Pons (tissue), 1 donor: ENCODE measurements around the gene MRPL30.
"Not testable (repeated sequence)": the region's sequence is repeated elsewhere in the genome, so short reads cannot be mapped to it uniquely, and the experiment has no call there.

Source experiments
- DNase-seq: peaks from one replicate; pipeline ENCODE4 v3.0.0-alpha.2; 2016; ENCODE audit warnings: low spot score

The MRPL30 gene

GRCh38 chr2:99180755-99181623 is at the start of gene MRPL30, which contains the start of gene MITD1:
TSS of gene MRPL30 (plus strand) at chr2:99181184. CDS start at chr2:99186204, 5,020 bp downstream.
TSS of gene MITD1 (minus strand) at chr2:99181058. CDS start at chr2:99180981, 77 bp downstream.
- peak; percentile 96 for DNase-seq

- DNase-seq = not testable (repeated sequence)
Observed at GRCh38 chr2:99135044-99135556, 45.9 kb upstream of the MRPL30 start.

GRCh38 chr2:99139003-99139402 is 42.0 kb upstream of the MRPL30 start:
- DNase-seq = no peak

- peak; percentile 20 for DNase-seq
Observed at GRCh38 chr2:99140056-99140859, 40.7 kb upstream of the MRPL30 start.

- DNase-seq = no peak
Observed at GRCh38 chr2:99140860-99141109, 40.2 kb upstream of the MRPL30 start.

- peak; percentile 94 for DNase-seq
Observed at GRCh38 chr2:99141110-99142108, 39.6 kb upstream of the MRPL30 start, which contains the start of gene C2orf15. TSS of gene C2orf15 (plus strand) at chr2:99141707. CDS start at chr2:99150559, 8,852 bp downstream.

DNA sequence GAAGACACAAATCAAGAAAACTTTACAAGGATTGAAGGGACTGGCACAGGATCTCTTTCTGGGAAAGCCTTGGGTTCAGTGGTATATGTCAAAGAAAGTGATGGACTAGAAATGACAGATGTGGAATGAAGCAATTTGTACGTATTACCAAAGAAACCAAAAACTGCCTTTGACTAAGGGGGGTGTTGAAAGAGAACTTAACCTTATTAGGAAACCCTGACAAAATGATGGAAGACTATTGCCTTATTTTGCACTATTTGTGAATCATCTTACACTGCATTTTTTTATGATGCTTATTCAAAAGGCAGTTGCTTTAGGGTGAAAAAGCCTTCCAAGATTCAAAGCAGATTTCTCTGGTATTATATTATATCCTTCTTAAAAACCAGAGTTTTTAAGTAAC is 30.3 kb upstream of the MRPL30 start:
- DNase-seq = no peak

DNA sequence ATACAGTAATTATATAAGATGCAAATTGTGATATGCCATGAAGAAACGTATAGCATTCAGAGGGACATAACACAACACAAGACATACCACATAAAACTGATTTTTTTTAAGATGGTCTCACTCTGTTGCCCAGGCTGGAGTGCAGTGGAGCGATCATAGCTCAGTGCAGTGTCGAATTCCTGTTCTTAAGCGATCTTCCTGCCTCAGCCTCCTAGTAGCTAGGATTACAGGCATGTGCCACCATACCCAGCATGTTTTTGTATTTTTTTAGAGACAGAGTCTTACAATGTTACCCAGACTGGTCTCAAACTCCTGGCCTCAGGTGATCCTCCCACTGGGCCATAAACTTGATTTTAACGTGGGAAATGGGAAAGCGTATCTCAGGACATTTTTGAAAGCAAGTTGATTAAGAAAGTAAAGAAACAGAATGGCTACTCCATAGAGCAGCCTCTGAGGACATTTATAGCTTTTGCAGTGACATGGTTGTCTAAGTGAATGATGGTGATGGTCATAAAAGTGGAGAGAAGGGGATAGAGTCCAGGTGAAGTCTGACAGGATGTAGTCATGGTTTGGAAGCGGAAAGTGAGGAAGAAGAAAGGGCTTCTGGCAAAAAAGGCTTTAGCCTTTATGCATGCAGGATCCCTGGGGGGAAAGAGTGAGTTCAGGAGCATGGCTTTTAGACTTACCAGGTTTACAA is 28.6 kb upstream of the MRPL30 start:
- DNase-seq = no peak

DNA sequence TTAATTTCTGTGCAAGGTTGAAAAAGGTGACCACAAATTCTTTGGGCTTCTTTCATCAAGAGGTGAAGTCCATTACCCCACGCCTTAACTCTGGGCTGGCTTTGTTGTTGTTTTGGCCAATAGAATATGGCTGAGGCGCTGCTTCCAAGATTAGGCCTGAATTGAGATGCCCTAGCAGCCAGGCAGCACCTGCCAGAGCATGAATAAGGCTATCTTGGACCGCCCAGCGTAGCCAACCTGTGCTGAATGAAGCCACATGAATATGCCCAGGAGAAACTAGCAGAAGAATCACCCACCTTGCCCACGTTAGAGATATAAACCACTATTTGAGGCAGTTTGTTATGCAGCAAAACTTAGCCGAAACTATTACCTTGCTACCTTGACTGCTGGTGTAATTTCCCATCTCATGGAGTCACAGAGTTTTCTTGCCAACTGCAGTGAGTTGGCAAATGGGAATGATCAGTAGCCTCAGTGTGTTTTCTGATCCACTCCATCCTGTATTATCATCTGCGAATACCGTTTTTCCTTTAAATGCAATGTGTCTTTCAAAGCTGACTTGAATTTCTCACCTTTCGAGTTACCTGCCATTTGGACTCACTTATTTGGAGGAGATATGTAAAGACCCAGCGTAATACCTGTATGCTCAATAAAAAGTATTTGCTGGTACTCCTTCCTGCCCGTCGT is 26.9 kb upstream of the MRPL30 start:
- peak; percentile 46 for DNase-seq

- DNase-seq = peak; percentile 84
Observed at GRCh38 chr2:99154643-99155536, 26.1 kb upstream of the MRPL30 start, which contains the start of the genes LIPT1 and TSGA10. TSS of gene LIPT1 (plus strand) at chr2:99154967. CDS start at chr2:99161958, 6,991 bp downstream. TSS of gene TSGA10 (minus strand) at chr2:99154942. CDS start at chr2:99109439, 45,503 bp downstream.

DNA sequence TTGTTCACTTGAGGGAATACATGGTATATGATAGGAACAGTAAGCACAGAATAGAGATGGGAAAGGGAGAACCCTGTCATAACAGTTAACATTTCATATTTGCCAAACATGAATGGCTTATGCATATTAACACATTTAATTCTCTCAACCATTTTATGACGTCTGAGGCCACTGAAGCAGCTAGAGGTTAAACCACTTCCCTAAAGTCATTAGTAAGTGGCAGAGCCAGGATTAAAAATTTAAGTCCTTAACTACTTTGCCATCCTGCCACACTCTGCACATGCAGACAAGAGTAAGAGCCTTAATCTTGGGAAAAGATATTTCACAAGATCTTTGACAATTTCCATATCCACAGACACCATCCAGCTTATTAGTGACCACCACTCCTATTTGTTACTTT is 24.1 kb upstream of the MRPL30 start:
- no peak for DNase-seq

- DNase-seq = no peak
Observed at GRCh38 chr2:99158599-99158998, 22.4 kb upstream of the MRPL30 start.

DNA sequence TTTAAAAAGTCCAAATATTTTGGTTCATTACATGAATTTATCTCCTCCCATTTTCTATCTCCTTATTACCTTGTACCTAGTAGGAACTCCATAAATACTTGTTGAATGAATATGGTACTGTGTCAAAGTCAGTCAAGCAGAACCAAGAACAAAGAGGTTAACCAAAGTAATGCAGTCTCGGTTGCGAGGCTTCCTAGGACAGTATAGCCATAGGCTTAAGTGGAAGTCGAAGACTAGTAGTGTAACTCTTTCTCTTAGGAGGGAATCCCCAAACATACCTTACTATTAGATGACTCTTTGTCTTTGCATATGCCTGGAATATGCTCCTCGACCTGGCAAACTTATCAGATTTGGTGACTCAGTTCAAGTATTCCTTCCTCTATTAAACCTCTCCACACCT is 21.4 kb upstream of the MRPL30 start:
- no peak for DNase-seq

DNA sequence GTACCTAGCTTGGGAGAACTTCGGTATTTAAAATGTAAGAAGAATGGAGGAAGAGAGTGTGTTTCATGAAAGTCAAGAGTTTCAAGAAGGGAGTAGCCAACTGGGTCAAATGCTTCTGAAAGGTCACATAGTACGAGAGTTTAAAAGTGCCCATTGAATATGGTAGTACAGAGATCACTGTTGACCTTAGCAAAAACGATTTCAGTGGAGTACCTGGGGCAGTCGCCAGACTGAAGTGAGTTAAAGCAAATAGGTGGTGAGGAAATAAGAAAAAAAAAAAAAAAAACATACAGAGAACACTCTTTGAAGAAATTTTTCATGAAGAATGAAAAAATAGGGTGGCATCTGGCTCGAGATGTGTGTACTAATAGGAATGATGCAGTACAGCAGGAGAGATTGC is 14.8 kb upstream of the MRPL30 start:
- no peak for DNase-seq

- no peak for DNase-seq
Observed at GRCh38 chr2:99169534-99169933, 11.4 kb upstream of the MRPL30 start.

DNA sequence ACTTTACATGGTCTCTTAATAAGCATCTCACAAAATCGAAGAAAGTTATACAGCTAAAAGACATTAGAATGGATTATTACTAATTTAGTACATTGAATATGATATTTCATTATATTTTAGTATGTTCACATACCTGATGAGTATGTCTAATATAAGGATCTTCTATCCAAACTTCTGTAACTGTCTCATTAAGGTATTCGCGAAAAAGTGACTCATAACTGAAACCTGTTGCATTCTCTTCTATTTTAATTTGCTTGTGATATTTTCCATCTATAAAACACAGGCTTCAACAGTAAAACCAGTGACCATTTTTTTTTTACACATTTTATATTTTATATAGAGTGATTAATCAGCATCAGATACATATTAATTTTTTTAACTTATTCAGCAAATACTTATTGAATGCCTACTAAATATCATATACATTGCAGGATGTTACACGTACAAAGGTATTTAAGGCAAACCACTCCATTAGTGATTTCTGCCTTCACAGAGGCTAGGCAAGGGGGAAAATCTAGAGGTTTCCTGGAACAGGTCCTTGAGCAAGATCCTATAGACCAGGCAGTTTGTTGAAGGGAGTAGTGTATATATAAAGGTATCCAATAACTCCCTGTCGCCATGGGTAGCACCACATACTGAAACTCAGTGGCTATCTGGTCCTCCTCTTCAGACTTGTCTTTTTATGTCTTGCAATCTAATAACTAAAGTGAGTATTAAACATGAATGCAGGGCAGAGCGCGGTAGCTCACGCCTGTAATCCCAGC is 9.4 kb upstream of the MRPL30 start:
- no peak for DNase-seq

- DNase-seq = peak; percentile 6
Observed at GRCh38 chr2:99181624-99182000, 628 bp downstream of the MRPL30 start.

GRCh38 chr2:99183025-99183424 is 2.0 kb downstream of the MRPL30 start:
- no peak for DNase-seq
